Measurements from ENCODE around the gene ATP1B3. TPM values are rescaled to one million over a fixed set of nuclear protein-coding genes. Genes with fewer than 3 reads are reported as not detected.

Gene ATP1B3
- total RNA-seq, 1 donor from 2014 or later = 66.5 TPM

DNA sequence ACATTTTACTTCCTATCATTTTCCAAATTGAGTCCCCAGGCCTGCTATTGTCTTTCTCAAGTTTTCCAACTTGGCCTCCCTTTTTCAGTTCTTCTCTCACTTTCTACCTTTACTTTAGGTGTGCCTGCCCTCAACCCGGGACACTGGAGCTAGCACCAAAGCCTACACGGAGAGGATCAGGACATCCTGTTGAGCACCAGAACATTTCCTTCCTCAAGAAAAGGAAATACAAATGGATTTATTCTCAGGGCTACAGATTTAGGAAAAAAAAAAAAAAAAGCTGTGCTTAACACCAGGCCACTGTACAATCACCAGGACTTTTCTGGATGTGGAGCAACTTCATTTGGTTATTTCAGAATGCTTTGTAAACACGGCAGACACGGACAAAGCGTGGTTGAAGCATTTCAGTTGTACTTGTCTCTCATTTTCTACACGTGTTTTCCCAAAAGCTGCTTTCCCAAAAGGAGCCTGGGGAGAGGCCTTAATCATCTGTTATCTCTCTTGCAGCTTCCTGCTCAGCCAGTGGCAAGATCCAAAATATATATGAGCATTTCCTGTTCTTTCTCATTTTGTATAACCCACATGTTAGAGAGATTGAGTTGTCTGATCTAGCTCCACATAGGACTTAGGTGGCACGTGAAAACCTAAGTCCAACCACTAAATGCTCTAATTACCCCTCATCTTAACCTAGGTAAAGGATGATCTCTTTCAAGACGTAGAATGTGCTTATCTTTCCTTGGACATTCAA is 15.5 kb upstream of the ATP1B3 start:
- TF ChIP-seq, protein P1, sequence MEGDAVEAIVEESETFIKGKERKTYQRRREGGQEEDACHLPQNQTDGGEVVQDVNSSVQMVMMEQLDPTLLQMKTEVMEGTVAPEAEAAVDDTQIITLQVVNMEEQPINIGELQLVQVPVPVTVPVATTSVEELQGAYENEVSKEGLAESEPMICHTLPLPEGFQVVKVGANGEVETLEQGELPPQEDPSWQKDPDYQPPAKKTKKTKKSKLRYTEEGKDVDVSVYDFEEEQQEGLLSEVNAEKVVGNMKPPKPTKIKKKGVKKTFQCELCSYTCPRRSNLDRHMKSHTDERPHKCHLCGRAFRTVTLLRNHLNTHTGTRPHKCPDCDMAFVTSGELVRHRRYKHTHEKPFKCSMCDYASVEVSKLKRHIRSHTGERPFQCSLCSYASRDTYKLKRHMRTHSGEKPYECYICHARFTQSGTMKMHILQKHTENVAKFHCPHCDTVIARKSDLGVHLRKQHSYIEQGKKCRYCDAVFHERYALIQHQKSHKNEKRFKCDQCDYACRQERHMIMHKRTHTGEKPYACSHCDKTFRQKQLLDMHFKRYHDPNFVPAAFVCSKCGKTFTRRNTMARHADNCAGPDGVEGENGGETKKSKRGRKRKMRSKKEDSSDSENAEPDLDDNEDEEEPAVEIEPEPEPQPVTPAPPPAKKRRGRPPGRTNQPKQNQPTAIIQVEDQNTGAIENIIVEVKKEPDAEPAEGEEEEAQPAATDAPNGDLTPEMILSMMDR (conservative IDR thresholded peaks at IDR 0.05; ENCODE audit: low read depth, low read length) = no peak
- no peak overlapping the region for H3K4me3 ChIP-seq (ENCODE audit: low read depth, low read length)
- DNase-seq (ENCODE audit: low read depth) = no peak

DNA sequence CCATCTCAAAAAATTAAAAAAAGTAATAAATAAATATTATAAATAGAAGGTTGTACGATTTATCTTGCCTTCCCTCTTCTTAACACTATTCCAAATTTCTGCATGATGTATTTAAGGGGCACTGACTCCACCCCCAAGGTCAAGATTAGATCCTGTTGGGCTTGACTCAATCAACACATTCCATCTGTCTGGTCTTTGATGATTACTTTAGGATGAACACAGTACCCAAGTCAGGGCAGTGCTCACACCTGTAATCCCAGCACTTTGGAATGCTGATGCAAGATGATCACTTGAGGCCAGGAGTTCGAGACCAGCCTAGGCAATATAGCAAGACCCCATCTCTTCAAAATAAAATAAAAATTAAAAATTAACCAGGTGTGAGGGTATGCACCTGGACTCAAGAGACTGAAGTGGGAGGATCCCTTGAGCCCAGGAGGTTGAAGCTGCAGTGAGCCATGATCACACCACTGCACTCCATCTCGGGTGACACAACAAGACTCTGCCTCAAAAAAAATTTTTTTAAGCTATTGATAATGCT is 14.1 kb upstream of the ATP1B3 start:
- no peak overlapping the region for H3K4me3 ChIP-seq (ENCODE audit: low read depth, low read length)
- no peak for DNase-seq (ENCODE audit: low read depth)
- TF ChIP-seq, protein P1 (conservative IDR thresholded peaks at IDR 0.05; ENCODE audit: low read depth, low read length) = no peak

- H3K4me3 ChIP-seq (ENCODE audit: low read depth, low read length) = no peak overlapping the region
- TF ChIP-seq, protein P1 (conservative IDR thresholded peaks at IDR 0.05; ENCODE audit: low read depth, low read length) = no peak
- DNase-seq (ENCODE audit: low read depth) = no peak
Observed at GRCh38 chr3:141863491-141863890, 13.0 kb upstream of the ATP1B3 start.

- DNase-seq (ENCODE audit: low read depth) = no peak
- H3K4me3 ChIP-seq (ENCODE audit: low read depth, low read length) = no peak overlapping the region
- TF ChIP-seq, protein P1 (conservative IDR thresholded peaks at IDR 0.05; ENCODE audit: low read depth, low read length) = no peak
Observed at GRCh38 chr3:141864281-141864970, 12.0 kb upstream of the ATP1B3 start.

- no peak overlapping the region for H3K4me3 ChIP-seq (ENCODE audit: low read depth, low read length)
- no peak for DNase-seq (ENCODE audit: low read depth)
- TF ChIP-seq, protein P1 (conservative IDR thresholded peaks at IDR 0.05; ENCODE audit: low read depth, low read length) = no peak
Observed at GRCh38 chr3:141865101-141865500, 11.3 kb upstream of the ATP1B3 start.

GRCh38 chr3:141870091-141870687 is 6.3 kb upstream of the ATP1B3 start:
- DNase-seq (ENCODE audit: low read depth) = no peak
- TF ChIP-seq, protein P1 (conservative IDR thresholded peaks at IDR 0.05; ENCODE audit: low read depth, low read length) = no peak
- no peak overlapping the region for H3K4me3 ChIP-seq (ENCODE audit: low read depth, low read length)
